Umbilical cord (tissue), 2 donors: ENCODE measurements around the gene U2AF2. TPM values are rescaled to one million over a fixed set of nuclear protein-coding genes. Genes with fewer than 3 reads are reported as not detected.
"Not testable (repeated sequence)": the region's sequence is repeated elsewhere in the genome, so short reads cannot be mapped to it uniquely, and the experiment has no call there.

Experiments
- DNase-seq: peaks from one replicate; pipeline ENCODE4 v3.0.0-alpha.2; 2015; ENCODE audit warnings: low spot score
- total RNA-seq: library from RNA; depleted of rRNA; stranded (reverse); fragments of >200 nt; gene quantifications from one replicate; pipeline ENCODE4 v1.2.3, GENCODE V29; 2014; ENCODE audit warnings: low replicate concordance; ENCODE audit not compliant: insufficient read depth

Gene U2AF2
- total RNA-seq, 1 donor from 2014 or later = 40.7 TPM

DNA sequence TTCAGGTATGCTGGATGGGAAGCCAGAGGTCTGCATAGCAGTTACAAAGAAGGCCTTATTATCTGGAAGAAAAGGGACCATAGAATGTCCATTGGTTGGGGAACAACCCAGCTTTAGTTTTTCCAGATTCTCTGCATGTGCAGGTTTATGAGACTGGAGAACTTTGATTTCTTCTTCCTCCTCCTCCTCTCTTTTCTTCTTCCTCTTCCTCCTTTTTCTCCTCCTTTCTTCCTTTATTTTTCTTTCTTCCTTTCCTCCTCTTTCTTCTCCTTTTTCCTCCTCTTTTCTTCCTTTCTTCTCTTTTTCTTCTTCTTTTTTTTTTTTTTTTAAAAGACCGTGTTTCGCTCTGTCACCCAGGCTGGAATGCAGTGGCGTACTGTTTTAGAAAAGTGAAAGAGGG is 51.1 kb downstream of the U2AF2 start:
- no peak for DNase-seq

- no peak for DNase-seq
Measured at GRCh38 chr19:55711719-55712118, 56.9 kb downstream of the U2AF2 start.

DNA sequence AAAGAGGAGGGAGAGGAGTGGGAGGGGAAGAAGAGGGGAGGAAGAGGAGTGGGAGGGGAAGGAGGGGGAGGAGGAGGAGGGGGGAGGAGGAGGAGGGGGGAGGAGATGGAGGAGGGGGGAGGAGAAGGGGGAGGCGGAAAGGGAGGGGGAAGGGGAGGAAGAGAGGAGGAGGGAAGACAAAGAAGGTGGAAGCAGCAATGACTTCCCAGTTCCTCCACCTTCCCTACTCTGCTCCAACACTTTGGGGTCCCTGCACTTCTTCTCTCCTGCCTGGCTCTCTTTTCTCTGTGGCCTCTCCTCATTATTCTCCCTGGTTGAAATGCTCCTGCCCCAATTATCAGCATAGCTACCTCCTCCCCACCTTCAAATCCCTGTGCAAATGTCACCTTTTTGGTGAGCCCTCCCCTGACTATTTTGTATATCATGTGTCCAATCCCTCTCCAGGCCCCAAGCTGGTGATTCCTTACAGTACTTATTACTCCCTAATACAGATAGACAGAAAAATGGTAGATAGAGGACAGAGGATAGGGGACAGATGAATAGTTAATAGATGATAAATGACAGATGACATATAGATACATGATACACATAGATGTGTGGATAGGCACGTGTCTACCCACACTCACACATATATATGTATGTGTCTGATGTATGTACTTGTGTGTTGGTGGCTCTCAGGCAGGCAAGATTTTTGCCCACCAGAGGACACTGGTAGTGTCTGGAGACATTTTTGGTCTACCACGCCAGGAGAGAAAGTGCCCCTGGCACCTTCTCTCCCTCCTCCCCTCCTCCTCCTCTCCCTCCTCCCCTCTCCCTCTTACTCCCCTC is 58.2 kb downstream of the U2AF2 start:
- no peak for DNase-seq

DNA sequence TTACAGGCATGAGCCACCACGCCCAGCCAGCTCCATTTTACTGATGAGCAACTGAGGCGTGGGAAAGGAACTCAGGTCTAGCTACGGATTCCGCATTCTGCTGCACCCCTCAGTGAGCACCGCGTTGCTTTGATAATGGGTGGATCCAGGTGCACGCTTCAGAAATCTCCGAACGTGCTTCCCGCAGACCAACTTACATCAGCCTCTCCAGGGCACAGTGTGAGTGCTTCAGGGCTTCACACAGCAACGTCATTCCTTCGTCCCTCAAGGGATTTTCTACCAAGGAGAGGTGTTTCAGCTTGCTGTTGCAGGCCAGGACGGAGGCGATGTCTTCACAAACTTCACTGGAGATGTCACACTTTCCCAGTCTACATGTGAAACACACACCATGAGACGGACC is 61.7 kb downstream of the U2AF2 start:
- DNase-seq = no peak

- DNase-seq = no peak
Measured at GRCh38 chr19:55717251-55717650, 62.4 kb downstream of the U2AF2 start.

DNA sequence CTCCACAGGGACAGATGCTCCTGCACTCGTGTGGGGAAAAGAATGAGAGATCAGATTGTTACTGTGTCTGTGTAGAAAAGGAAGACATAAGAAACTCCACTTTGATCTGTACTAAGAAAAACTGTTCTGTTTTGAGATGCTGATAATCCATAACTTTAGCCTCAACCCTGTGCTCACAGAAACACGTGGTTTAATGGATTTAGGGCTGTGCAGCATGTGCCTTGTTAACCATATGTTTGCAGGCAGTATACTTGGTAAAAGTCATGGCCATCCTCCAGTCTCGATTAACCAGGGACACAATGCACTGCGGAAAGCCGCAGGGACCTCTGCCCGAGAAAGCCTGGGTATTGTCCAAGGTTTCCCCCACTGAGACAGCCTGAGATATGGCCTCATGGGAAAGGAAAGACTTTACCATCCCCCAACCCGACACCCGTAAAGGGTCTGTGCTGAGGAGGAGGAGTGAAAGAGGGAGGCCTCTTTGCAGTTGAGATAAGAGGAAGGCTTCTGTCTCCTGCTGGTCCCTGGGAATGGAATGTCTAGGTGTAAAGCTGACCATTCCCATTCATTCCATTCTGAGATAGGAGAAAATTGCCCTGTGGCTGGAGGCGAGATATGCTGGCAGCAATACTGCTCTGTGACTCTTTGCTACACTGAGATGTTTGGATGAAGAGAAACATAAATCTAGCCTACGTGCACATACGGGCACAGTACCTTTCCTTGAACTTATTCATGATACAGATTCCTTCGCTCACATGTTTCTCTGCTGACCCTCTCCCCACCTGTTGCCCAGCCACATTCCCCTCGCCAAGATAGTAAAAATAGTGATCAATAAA is 63.3 kb downstream of the U2AF2 start:
- not testable (repeated sequence) for DNase-seq

DNA sequence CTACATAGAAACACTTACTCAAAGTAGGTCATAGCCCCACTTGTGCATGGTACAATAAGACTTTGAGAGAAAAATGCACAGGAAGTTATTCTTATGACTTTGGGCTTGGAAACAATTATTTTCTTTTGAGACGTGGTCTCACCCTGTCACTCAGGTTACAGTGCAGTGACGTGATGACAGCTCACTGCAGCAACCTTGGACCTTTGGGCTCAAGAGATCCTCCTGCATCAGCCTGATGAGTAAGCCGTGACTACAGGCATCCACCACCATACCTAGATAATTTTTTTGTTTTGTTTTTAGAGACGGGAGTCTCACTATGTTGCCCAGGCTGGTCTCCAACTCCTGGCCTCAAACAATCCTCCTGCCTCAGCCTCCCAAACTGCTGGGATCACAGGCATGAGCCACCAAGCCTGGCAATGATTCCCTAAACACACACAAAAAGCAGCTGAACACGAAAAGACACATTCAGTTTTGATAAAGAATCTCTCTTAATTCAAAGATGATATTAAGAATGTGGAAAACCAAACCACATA is 65.4 kb downstream of the U2AF2 start:
- DNase-seq = no peak

GRCh38 chr19:55720801-55721200 is 66.0 kb downstream of the U2AF2 start:
- DNase-seq = no peak

GRCh38 chr19:55723491-55723890 is 68.7 kb downstream of the U2AF2 start:
- no peak for DNase-seq

Other genes with a start within 250 kb of the U2AF2 start
- gene UBE2S, start 247.2 kb upstream of the U2AF2 start, total RNA-seq = 19.3 TPM
- gene SHISA7, start 211.7 kb upstream of the U2AF2 start, total RNA-seq = 1.2 TPM
- 15.9 TPM for gene ISOC2, start 193.4 kb upstream of the U2AF2 start, total RNA-seq
- gene C19orf85, start 190.3 kb upstream of the U2AF2 start, total RNA-seq = 3.9 TPM
- 1.7 TPM for gene ZNF628, start 178.4 kb upstream of the U2AF2 start, total RNA-seq
- 18.8 TPM for gene NAT14, start 169.8 kb upstream of the U2AF2 start, total RNA-seq
- gene SSC5D, start 166.6 kb upstream of the U2AF2 start, total RNA-seq = 67.9 TPM
- gene SBK2, start 117.9 kb upstream of the U2AF2 start, total RNA-seq = not detected
- gene SBK3, start 109.5 kb upstream of the U2AF2 start, total RNA-seq = not detected
- gene ZNF579, start 74.2 kb upstream of the U2AF2 start, total RNA-seq = 1.4 TPM
- gene FIZ1, start 55.5 kb upstream of the U2AF2 start, total RNA-seq = 2.4 TPM
- 7.2 TPM for gene ZNF524, start 54.7 kb upstream of the U2AF2 start, total RNA-seq
- 0.72 TPM for gene ZNF865, start 49.4 kb upstream of the U2AF2 start, total RNA-seq
- gene ZNF784, start 30.5 kb upstream of the U2AF2 start, total RNA-seq = 5.1 TPM
- gene ZNF580, start 14.0 kb upstream of the U2AF2 start, total RNA-seq = 17.1 TPM
- 20.0 TPM for gene ZNF581, start 11.4 kb upstream of the U2AF2 start, total RNA-seq
- gene CCDC106, start 6.8 kb upstream of the U2AF2 start, total RNA-seq = 9.4 TPM
- gene EPN1, start 20.2 kb downstream of the U2AF2 start, total RNA-seq = 7.5 TPM
- 1.2 TPM for gene NLRP9, start 83.4 kb downstream of the U2AF2 start, total RNA-seq
- not detected for gene RFPL4A, start 104.1 kb downstream of the U2AF2 start, total RNA-seq
- 20.2 TPM for gene RFPL4AL1, start 114.1 kb downstream of the U2AF2 start, total RNA-seq
- 0.48 TPM for gene NLRP11, start 177.0 kb downstream of the U2AF2 start, total RNA-seq
- gene NLRP4, start 181.5 kb downstream of the U2AF2 start, total RNA-seq = 0.24 TPM